IMR-90 (cell line): Measurements from ENCODE around the gene EIF1. TPM values are rescaled to one million over a fixed set of nuclear protein-coding genes. Genes with fewer than 3 reads are reported as not detected.

Source experiments
- ATAC-seq: fragments of 200-7000 bp; cut with Tn5 transposase; 2 replicates; pipeline ENCODE4 v1.9.1; 2020; ENCODE audit warnings: low read depth, mild to moderate bottlenecking, moderate library complexity
- BruUV-seq: library from RNA; stranded (reverse); fragments of 400-500 nt; replicated peaks from 2 replicates; lab custom pipeline; 2021; lab: Mats Ljungman, UMichigan
- CTCF ChIA-PET: fragments of 300-600 bp; formaldehyde crosslinking; extraction: SDS; loops from one replicate; lab custom pipeline; 2021; ENCODE audit warnings: antibody characterized with exemption; lab: Yijun Ruan, JAX
- POLR2A ChIA-PET: fragments of 300-600 bp; sonication (Branson Sonifier 250); formaldehyde crosslinking; loops from one replicate; lab custom pipeline; 2022; ENCODE audit warnings: antibody characterized with exemption; ENCODE audit not compliant: unreplicated experiment; lab: Charles Lee
- DNase-seq: peaks from one replicate; pipeline ENCODE4 v3.0.0; 2013
- H2AFZ ChIP-seq: replicated peaks from 2 replicates; pipeline ENCODE3; 2013; ENCODE audit warnings: low read length, mild to moderate bottlenecking; ENCODE audit not compliant: poor library complexity
- H2AK5ac ChIP-seq: 2 replicates; pipeline ENCODE4 v1.6.1; 2013; ENCODE audit warnings: low read depth, low read length, inconsistent platforms
- H2AK9ac ChIP-seq: replicated peaks from 2 replicates; pipeline ENCODE3; 2013; ENCODE audit warnings: mild to moderate bottlenecking, low read depth, low read length, moderate library complexity; ENCODE audit not compliant: poor library complexity
- H2BK120ac ChIP-seq: 2 replicates; pipeline ENCODE4 v1.6.1; 2013; ENCODE audit warnings: low read depth, low read length, inconsistent platforms
- H2BK15ac ChIP-seq: 3 replicates; pipeline ENCODE4 v1.6.1; 2013; ENCODE audit warnings: low read depth, low read length, inconsistent platforms
- H2BK20ac ChIP-seq: 2 replicates; pipeline ENCODE4 v1.6.1; 2013; ENCODE audit warnings: low read depth, mild to moderate bottlenecking, inconsistent platforms, low read length, moderate library complexity
- H2BK5ac ChIP-seq: 2 replicates; pipeline ENCODE4 v1.6.1; 2013; ENCODE audit warnings: mild to moderate bottlenecking, low read depth, low read length, inconsistent platforms; ENCODE audit not compliant: poor library complexity, severe bottlenecking
- H3K14ac ChIP-seq: replicated peaks from 2 replicates; pipeline ENCODE4 v1.6.1; 2013; ENCODE audit warnings: low read depth, low read length, inconsistent platforms
- H3K18ac ChIP-seq: 2 replicates; pipeline ENCODE4 v1.6.1; 2013; ENCODE audit warnings: low read depth, low read length, control low read depth
- H3K23ac ChIP-seq: 2 replicates; pipeline ENCODE4 v1.6.1; 2013; ENCODE audit warnings: low read depth, low read length, inconsistent platforms
- H3K27ac ChIP-seq: 2 replicates; pipeline ENCODE4 v1.5.1; 2013; ENCODE audit warnings: mild to moderate bottlenecking, control low read depth, low read length; ENCODE audit not compliant: insufficient read depth
- H3K27me3 ChIP-seq: 2 replicates; pipeline ENCODE4 v1.6.1; 2013; ENCODE audit warnings: low read length; ENCODE audit not compliant: control insufficient read depth, insufficient read depth
- H3K36me3 ChIP-seq: 2 replicates; pipeline ENCODE4 v1.6.1; 2013; ENCODE audit warnings: low read length, mixed read lengths; ENCODE audit not compliant: control insufficient read depth, insufficient read depth
- H3K4ac ChIP-seq: 2 replicates; pipeline ENCODE4 v1.6.1; 2013; ENCODE audit warnings: low read depth, low read length, inconsistent platforms
- H3K4me1 ChIP-seq: 2 replicates; pipeline ENCODE4 v1.6.1; 2013; ENCODE audit warnings: low read length, mixed read lengths; ENCODE audit not compliant: control insufficient read depth, insufficient read depth
- H3K4me2 ChIP-seq: 2 replicates; pipeline ENCODE4 v1.6.1; 2013; ENCODE audit warnings: low read depth, mild to moderate bottlenecking, control low read depth, low read length, moderate library complexity
- H3K4me3 ChIP-seq: 2 replicates; pipeline ENCODE4 v1.5.1; 2013; ENCODE audit warnings: low read depth, mild to moderate bottlenecking, control low read depth, low read length, moderate library complexity; ENCODE audit not compliant: insufficient read depth
- H3K56ac ChIP-seq: 2 replicates; pipeline ENCODE4 v1.6.1; 2013; ENCODE audit warnings: low read length, inconsistent platforms; ENCODE audit not compliant: insufficient read depth; ENCODE audit errors: extremely low read depth
- H3K79me1 ChIP-seq, 2 experiments: 2 replicates each; pipeline ENCODE4 v1.6.1; 2013; ENCODE audit warnings: low read length in 2 of 2, inconsistent platforms in 1 of 2, low read depth in 1 of 2
- H3K9ac ChIP-seq: 2 replicates; pipeline ENCODE4 v1.6.1; 2013; ENCODE audit warnings: low read depth, low read length, control low read depth
- H3K9me1 ChIP-seq: 2 replicates; pipeline ENCODE4 v1.6.1; 2013; ENCODE audit warnings: low read length, inconsistent platforms; ENCODE audit not compliant: insufficient read depth
- H3K9me3 ChIP-seq: 2 replicates; pipeline ENCODE4 v1.6.1; 2013; ENCODE audit warnings: low read length; ENCODE audit not compliant: control insufficient read depth, insufficient read depth
- H4K20me1 ChIP-seq: 2 replicates; pipeline ENCODE4 v1.6.1; 2013; ENCODE audit warnings: low read length, inconsistent platforms; ENCODE audit not compliant: insufficient read depth
- H4K5ac ChIP-seq: 2 replicates; pipeline ENCODE4 v1.6.1; 2013; ENCODE audit warnings: mild to moderate bottlenecking, low read depth, low read length, control low read depth
- H4K8ac ChIP-seq, 2 experiments: 2 replicates each; pipeline ENCODE4 v1.6.1; 2013; ENCODE audit warnings: low read depth in 2 of 2, low read length in 2 of 2, control low read depth in 1 of 2, inconsistent platforms in 1 of 2
- H4K91ac ChIP-seq: 2 replicates; pipeline ENCODE4 v1.6.1; 2013; ENCODE audit warnings: low read depth, low read length, inconsistent platforms; ENCODE audit not compliant: insufficient read depth
- RFX5 ChIP-seq: IDR thresholded peaks from 2 replicates; pipeline ENCODE4 v1.8.0; 2012; ENCODE audit warnings: low read depth, mild to moderate bottlenecking, low read length, moderate library complexity
- WGBS, 2 experiments: methylation state at CpG; one replicate each; pipeline versions ENCODE4 v1.1.5 to v1.1.7; 2013; ENCODE audit warnings: missing lambda C conversion rate in 2 of 2; ENCODE audit not compliant: insufficient read length in 1 of 2; ENCODE audit errors: extremely low coverage in 2 of 2; 5-methylcytosine and 5-hydroxymethylcytosine counted together
- dilution Hi-C: fragments of 300-500 bp; cut with HindIII; formaldehyde crosslinking; loops from one replicate; pipeline ENCODE4 v1.14.3; 2018; ENCODE audit warnings: low sequenced_read_pairs; ENCODE audit not compliant: unreplicated experiment
- in situ Hi-C: fragments of 300-500 bp; cut with MboI; formaldehyde crosslinking; loops from 3 replicates; pipeline ENCODE4 v1.14.3; 2019; ENCODE audit warnings: low sequenced_read_pairs, inconsistent platforms, mixed read lengths
- intact Hi-C: fragments of 100-400 bp; cut with micrococcal nuclease; formaldehyde crosslinking; loops from 2 replicates; pipeline ENCODE4 v1.10.0; 2022
- polyA plus RNA-seq, 3 experiments: library from polyadenylated mRNA; depleted of rRNA; stranded (reverse); fragments of >200 nt; gene quantifications; 2 replicates each; pipeline ENCODE4 v1.2.3, GENCODE V29; 2012; ENCODE audit warnings: low replicate concordance in 1 of 3
- total RNA-seq: library from RNA; depleted of rRNA; stranded (reverse); fragments of >200 nt; gene quantifications from 2 replicates; pipeline ENCODE4 v1.2.3, GENCODE V29; 2012

EIF1 gene
- total and polyA plus RNA-seq, 2 of the 4 experiments (the other 2 are of a cell fraction), result 89.4 to 381 TPM

DNA sequence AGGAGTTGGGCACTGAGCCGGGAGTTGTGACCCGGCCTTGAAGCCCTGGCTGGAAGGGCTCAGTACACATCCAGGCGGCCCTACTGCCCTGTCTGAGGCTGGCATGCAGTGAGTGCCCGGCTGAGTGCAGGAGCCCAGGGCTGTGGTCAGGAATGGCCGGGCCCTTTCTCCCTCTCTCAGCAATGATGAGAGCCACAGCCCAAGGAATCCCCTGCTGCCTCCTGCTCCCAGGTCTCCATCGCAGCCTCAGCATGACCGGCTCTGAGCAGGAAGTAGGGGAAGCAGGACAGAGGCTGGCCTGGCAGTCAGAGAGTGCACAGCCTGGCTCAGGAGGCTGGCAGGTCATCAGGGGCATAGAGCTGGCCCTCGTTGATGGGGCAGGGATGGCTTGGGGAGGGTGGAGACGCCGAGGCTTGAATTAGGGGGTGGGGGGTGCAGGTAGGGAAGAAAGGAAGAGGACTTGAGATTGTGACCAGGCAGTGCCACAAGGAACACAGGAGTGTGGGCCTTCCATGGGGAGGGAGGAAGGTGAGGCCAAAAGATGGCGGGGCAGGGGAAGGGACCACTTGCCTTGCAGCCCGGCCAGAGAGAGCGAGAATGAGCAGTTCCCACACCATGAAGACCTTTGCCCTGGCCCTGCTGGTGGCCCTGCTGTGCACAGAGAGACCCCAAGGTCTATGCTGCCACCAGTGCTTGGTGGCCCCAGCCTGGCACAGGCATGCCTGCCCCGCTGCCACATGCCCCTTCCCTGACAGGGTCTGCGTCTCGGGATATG, 32.2 kb upstream of the EIF1 start:
- no peak overlapping the region for H3K27ac ChIP-seq
- H3K27me3 ChIP-seq, result peaks cover 3% of the 10 kb centered on the region; the same call in 1 of the 2 replicates
- in situ Hi-C loops, result loop anchor here (25.0 kb wide), 1 partner anchor 1294 kb away; the partner anchor contains the start of gene GJD3
- CTCF ChIA-PET, result no interaction called here
- H3K79me1 ChIP-seq, result no peaks in the 10 kb centered on the region
- H3K4ac ChIP-seq, result no peak overlapping the region
- no peak overlapping the region for H2AK9ac ChIP-seq
- DNase-seq (no peak), ATAC-seq (no peak)
- TF ChIP-seq RFX5, result no peak
- no peaks in the 10 kb centered on the region for H3K9me3 ChIP-seq
- H3K14ac ChIP-seq, result no peak overlapping the region
- intact Hi-C loops, result no loop called here
- 87% methylated on average over 9 of the region's 16 CpGs; no CpG with 5 or more reads in 1 of the 2 experiments for WGBS, 2 experiments
- POLR2A ChIA-PET, result no interaction called here
- peaks cover 5% of the 10 kb centered on the region for H3K9me1 ChIP-seq
- no peaks in the 10 kb centered on the region for H3K36me3 ChIP-seq
- no peak overlapping the region for H3K4me3 ChIP-seq
- H3K4me1 ChIP-seq, result no peaks in the 10 kb centered on the region
- no peak overlapping the region; the same call in 1 of the 2 replicates for H2AK5ac ChIP-seq
- no peak overlapping the region for H4K8ac ChIP-seq
- H2BK15ac ChIP-seq, result no peak overlapping the region
- H4K20me1 ChIP-seq, result no peaks in the 10 kb centered on the region
- H3K23ac ChIP-seq, result no peak overlapping the region
- no peak overlapping the region; the same call in 1 of the 2 replicates for H4K91ac ChIP-seq
- no peak overlapping the region for H3K56ac ChIP-seq
- dilution Hi-C loops, result no loop called here
- H3K9ac ChIP-seq, result no peak overlapping the region
- H3K18ac ChIP-seq, result no peak overlapping the region
- no peak overlapping the region for H2BK5ac ChIP-seq
- no peak overlapping the region for H2BK20ac ChIP-seq
- no peak overlapping the region for H4K5ac ChIP-seq
- H2AFZ ChIP-seq, result peak overlapping the region; percentile 63
- H2BK120ac ChIP-seq, result no peak overlapping the region
- H3K4me2 ChIP-seq, result no peak overlapping the region
- BruUV-seq, result no TSS peak
